K562 (cell line): ENCODE results near the gene VSIG4. TPM values are rescaled to one million over a fixed set of nuclear protein-coding genes. Genes with fewer than 3 reads are reported as not detected.
A peak's percentile ranks its signal among the peaks of the same experiment; 100 is the strongest.

ENCODE experiments used
- AFF1 ChIP-seq, 2 experiments: fragments of 450-650 bp; IDR thresholded peaks; 2 replicates each; pipeline ENCODE4 v1.6.1; 2018; ENCODE audit warnings: mild to moderate bottlenecking in 2 of 2, low read depth in 1 of 2; ENCODE audit not compliant: partially characterized antibody in 2 of 2
- ESRRB ChIP-seq: fragments of 250-450 bp; sonication (Bioruptor Pico); IDR thresholded peaks from 2 replicates; pipeline ENCODE4 v1.5.0; 2020; ENCODE audit warnings: mild to moderate bottlenecking, moderate library complexity, borderline replicate concordance
- FOXJ2 ChIP-seq: fragments of 200-800 bp; sonication (Bioruptor generic); IDR thresholded peaks from 2 replicates; pipeline ENCODE4 v1.6.1; 2016; ENCODE audit warnings: missing genetic modification characterization, missing compliant biosample characterization
- KDM1A ChIP-seq, 2 experiments: fragments of 450-650 bp; IDR thresholded peaks; 2 replicates each; pipeline ENCODE4 v1.6.1; 2016; ENCODE audit warnings: mild to moderate bottlenecking in 2 of 2
- SRSF1 ChIP-seq: fragments of 200-400 bp; formaldehyde crosslinking; IDR thresholded peaks from 2 replicates; pipeline ENCODE4 v1.6.1; 2017; ENCODE audit warnings: mild to moderate bottlenecking, low read depth, low read length, moderate library complexity
- ZBTB33 ChIP-seq: sonication (generic); formaldehyde crosslinking; IDR thresholded peaks from 2 replicates; pipeline ENCODE4 v1.8.1; 2023; ENCODE audit warnings: mild to moderate bottlenecking, missing genetic modification reagents
- ZNF512 ChIP-seq: IDR thresholded peaks from 2 replicates; pipeline ENCODE4 v1.6.1; 2016; ENCODE audit warnings: missing genetic modification characterization, missing compliant biosample characterization
- polyA plus RNA-seq, 8 experiments: library from polyadenylated mRNA; depleted of rRNA in 4 of 8; stranded (reverse) in 5 of 8; unstranded in 3 of 8; fragments of >200 nt; fragmentation: Nextera tagmentation in 2 of 8; fragmentation: Illumina TruSeq in 1 of 8; extraction: Ambion mirVana in 2 of 8; extraction: Trizol in 1 of 8; gene quantifications; 2 replicates each; pipeline versions ENCODE4 v1.2.1 to v1.2.3, GENCODE V29; 2011 to 2014; ENCODE audit warnings: inconsistent platforms in 1 of 8, missing spikeins in 1 of 8
- total RNA-seq, 7 experiments: library from RNA; depleted of rRNA in 6 of 7; stranded (reverse); fragments of >200 nt in 6 of 7; fragmentation: Illumina TruSeq in 2 of 7; extraction: Trizol in 2 of 7; gene quantifications; 2 replicates each; pipeline versions ENCODE4 v1.2.1 to v1.2.3, GENCODE V29; 2011 to 2021; ENCODE audit warnings: low replicate concordance in 1 of 7

The VSIG4 gene
- total and polyA plus RNA-seq, 9 of the 15 experiments (the other 6 are each of a cell fraction or from before 2014, with no cell fraction given) = 0.22 to 1.6 (median 0.46) TPM; not detected in 1

GRCh38 chrX:66022632-66023384 lies 17.1 kb downstream of the VSIG4 start (continued):
- TF ChIP-seq AFF1 (IDR thresholded peaks at IDR 0.05; ENCODE audit: low read depth in 1 of 2, partially characterized antibody in 2 of 2) = no peak
- TF ChIP-seq ZNF512 (tag) = no peak
- TF ChIP-seq ESRRB (CRISPR knock-in tag) = no peak; the same call in 1 of the 2 replicates
- peak in 1 of 2 experiments; percentile 7; a peak in 1 of 4 replicates for TF ChIP-seq KDM1A (IDR thresholded peaks at IDR 0.05)
- no peak for TF ChIP-seq FOXJ2 (tag)
- TF ChIP-seq ZBTB33 (CRISPR knock-in tag) = no peak
- TF ChIP-seq SRSF1 = no peak
- TF ChIP-seq, all 486 proteins: peak for 67
